HG03139 (cell line): ENCODE data around the gene NAV1.

Experiments
- ATAC-seq: cut with Tn5 transposase; IDR thresholded peaks from one replicate; pipeline ENCODE4 v1.9.1; 2021; ENCODE audit not compliant: unreplicated experiment

NAV1 gene

GRCh38 chr1:201585093-201585483 lies 46.2 kb downstream of the NAV1 start:
- no peak for ATAC-seq

DNA sequence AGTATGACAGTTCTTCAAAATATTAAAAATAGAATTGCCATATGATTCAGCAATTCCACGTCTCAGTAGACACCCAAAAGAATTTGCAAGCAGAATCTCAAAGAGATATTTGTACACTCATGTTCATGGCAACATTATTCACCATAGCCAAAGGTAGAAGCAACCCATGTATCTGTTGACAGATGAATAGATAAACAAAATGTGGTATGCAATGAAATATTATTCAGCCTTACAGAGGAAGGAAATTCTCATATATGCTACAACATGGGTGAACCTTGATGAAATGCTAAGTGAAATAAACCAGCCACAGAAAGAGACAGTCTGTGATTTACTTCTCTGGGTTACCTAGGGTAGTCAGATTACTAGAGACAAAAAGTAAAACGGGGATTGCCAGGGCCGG lies 47.0 kb downstream of the NAV1 start:
- no peak for ATAC-seq

DNA sequence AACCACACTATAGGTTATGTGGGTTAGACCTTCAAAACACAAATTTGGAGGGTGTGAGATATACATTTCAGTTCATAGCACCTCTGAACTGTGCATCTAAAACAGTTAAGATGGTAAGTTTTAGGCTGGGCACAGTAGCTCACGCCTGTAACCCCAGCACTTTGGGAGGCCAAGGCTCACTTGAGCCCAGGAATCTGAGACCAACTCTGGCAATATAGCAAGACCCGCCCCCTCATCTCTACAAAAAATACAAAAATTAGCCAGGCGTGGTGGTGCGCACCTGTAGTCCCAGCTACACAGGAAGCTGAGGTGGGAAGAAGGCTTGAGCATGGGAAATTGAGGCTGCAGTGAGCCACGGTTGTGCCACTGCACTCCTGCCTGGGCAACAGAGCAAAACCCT lies 47.9 kb downstream of the NAV1 start:
- ATAC-seq = no peak

DNA sequence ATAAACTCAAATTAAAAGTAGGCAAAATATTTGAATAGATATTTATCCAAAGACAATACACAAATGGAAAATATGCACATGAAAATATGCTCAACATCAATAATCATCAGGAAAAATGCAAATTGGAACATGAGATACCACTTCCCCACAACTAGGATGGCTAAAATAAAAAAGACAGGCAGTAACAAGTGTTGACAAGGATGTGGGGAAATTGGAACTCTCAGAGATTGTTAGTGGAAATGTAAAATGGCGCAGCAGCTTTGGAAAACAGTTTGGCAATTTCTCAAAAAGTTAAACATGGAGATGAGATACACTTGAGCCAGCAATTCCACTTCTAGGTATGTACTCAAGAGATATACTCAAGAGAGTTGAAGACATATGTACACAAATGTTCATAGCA lies 48.8 kb downstream of the NAV1 start:
- no peak for ATAC-seq
